ENCODE results near the gene CTNNA3.

- TF ChIP-seq, protein P1, sequence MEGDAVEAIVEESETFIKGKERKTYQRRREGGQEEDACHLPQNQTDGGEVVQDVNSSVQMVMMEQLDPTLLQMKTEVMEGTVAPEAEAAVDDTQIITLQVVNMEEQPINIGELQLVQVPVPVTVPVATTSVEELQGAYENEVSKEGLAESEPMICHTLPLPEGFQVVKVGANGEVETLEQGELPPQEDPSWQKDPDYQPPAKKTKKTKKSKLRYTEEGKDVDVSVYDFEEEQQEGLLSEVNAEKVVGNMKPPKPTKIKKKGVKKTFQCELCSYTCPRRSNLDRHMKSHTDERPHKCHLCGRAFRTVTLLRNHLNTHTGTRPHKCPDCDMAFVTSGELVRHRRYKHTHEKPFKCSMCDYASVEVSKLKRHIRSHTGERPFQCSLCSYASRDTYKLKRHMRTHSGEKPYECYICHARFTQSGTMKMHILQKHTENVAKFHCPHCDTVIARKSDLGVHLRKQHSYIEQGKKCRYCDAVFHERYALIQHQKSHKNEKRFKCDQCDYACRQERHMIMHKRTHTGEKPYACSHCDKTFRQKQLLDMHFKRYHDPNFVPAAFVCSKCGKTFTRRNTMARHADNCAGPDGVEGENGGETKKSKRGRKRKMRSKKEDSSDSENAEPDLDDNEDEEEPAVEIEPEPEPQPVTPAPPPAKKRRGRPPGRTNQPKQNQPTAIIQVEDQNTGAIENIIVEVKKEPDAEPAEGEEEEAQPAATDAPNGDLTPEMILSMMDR (IDR thresholded peaks at IDR 0.05), result no peak
- TF ChIP-seq POLR2A (IDR thresholded peaks at IDR 0.05), result no peak
Observed at GRCh38 chr10:66550351-66550750, 1145.6 kb downstream of the CTNNA3 start.
